Activated CD4-positive, alpha-beta memory T cell treated with anti-CD3 and anti-CD28 coated beads for 36 hours (primary cell): ENCODE data around the gene POU2AF3. TPM values are rescaled to one million over a fixed set of nuclear protein-coding genes. Genes with fewer than 3 reads are reported as not detected.

Experiments used
- CTCF ChIA-PET: fragments of 350-600 bp; sonication (Branson Sonifier 250); formaldehyde crosslinking; loops from one replicate; lab custom pipeline; 2021; ENCODE audit warnings: antibody characterized with exemption, inconsistent platforms; lab: Charles Lee
- POLR2A ChIA-PET: fragments of 350-600 bp; sonication (Branson Sonifier 250); formaldehyde crosslinking; loops from one replicate; lab custom pipeline; 2021; ENCODE audit warnings: antibody characterized with exemption; lab: Charles Lee
- DNase-seq: peaks from one replicate; pipeline ENCODE4 v3.0.0-alpha.2; 2020
- H3K27ac Mint-ChIP-seq: one replicate; pipeline ENCODE4 v1.8.0; 2021; ENCODE audit warnings: mixed read lengths
- H3K27me3 Mint-ChIP-seq: one replicate; pipeline ENCODE4 v1.8.0; 2021; ENCODE audit warnings: mixed read lengths
- H3K36me3 Mint-ChIP-seq: one replicate; pipeline ENCODE4 v1.8.0; 2021; ENCODE audit warnings: mixed read lengths
- H3K4me1 Mint-ChIP-seq: one replicate; pipeline ENCODE4 v1.8.0; 2021; ENCODE audit warnings: low read depth, mixed read lengths
- H3K4me3 Mint-ChIP-seq: one replicate; pipeline ENCODE4 v1.8.0; 2021; ENCODE audit warnings: mild to moderate bottlenecking, mixed read lengths
- H3K9me3 Mint-ChIP-seq: one replicate; pipeline ENCODE4 v1.8.0; 2021; ENCODE audit warnings: mixed read lengths
- intact Hi-C: fragments of 100-400 bp; cut with micrococcal nuclease; formaldehyde crosslinking; loops from one replicate; pipeline ENCODE4 v1.15.1; 2023
- total RNA-seq, 2 experiments: library from RNA; stranded (reverse); gene quantifications; one replicate each; pipeline ENCODE4 v1.2.3, GENCODE V29; 2021

Gene POU2AF3
- total RNA-seq, 2 experiments from 2014 or later: not detected

DNA sequence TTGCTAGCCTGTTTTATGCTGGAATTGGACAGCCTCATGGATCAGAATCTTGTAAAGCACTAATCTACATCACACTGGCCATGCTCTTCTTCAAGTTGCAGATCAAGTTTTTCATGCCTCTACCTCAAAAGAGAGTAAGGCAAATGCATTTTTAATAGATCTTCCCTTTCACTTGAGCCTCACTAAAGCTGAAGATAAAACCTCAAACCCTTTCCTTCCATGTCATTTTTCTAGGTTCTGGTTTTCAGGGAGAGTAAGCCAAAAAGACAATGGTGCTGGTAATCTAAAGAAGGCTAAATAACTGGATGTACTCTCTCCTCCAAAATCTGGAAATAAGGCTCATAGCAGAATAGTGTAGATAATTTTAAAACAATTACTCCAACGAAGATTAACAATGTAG is 52.5 kb downstream of the POU2AF3 start:
- Mint-ChIP-seq H3K4me1 (no peaks in the 10 kb centered on the region), H3K4me3 (no peak overlapping the region), H3K27ac (no peak overlapping the region), H3K9me3 (no peaks in the 10 kb centered on the region), H3K36me3 (no peaks in the 10 kb centered on the region), H3K27me3 (peaks cover 2% of the 10 kb centered on the region)
- no peak for DNase-seq
- CTCF ChIA-PET: interaction anchor here (1.2 kb wide), 1 partner anchor 78 kb away, joined by 5 read pairs; no protein-coding TSS in a partner anchor
- POLR2A ChIA-PET: no interaction called here
- intact Hi-C loops: loop anchor here (10.0 kb wide), 1 partner anchor 66 kb away; no protein-coding TSS in a partner anchor

DNA sequence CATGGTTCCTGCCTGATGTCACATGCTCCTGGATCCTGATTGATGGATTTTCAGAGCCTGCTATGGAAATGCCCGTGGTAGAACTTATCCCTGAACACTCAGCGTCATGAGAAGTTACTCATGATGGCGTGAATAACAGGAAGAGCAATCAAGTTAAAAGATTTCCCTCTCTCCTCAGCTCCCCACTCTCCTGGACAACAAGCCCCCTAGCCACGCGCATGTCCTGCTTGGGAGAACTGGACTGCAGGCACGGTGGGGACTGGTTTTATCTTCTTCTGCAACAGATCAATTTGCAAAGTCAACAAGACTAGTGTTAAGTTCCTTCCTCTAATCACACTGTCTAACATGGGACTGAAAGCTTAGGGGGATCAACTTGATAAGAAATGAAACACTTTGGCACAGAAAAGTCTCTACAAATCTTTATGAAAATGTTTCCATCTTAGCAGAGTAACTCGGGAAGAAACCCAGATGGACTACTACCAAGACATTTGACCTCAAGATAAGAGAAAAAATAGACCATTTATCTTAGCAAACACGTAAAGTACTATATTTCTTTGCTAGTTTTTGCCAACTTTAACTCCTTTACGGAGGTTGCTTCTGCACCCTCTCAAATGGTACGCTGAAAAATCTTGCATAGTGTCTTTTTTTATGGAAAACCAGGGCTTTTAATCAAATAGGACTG is 53.2 kb downstream of the POU2AF3 start:
- intact Hi-C loops: loop anchor here (10.0 kb wide), 1 partner anchor 67 kb away; no protein-coding TSS in a partner anchor
- POLR2A ChIA-PET: no interaction called here
- Mint-ChIP-seq H3K4me1 (no peaks in the 10 kb centered on the region), H3K4me3 (no peak overlapping the region), H3K27me3 (peaks cover 2% of the 10 kb centered on the region), H3K9me3 (no peaks in the 10 kb centered on the region), H3K27ac (no peak overlapping the region), H3K36me3 (no peaks in the 10 kb centered on the region)
- DNase-seq: no peak
- CTCF ChIA-PET: interaction anchor here (0.9 kb wide), 1 partner anchor 77 kb away, joined by 3 read pairs; no protein-coding TSS in a partner anchor

- ChIA-PET POLR2A (no interaction called here), CTCF (interaction anchor here (0.9 kb wide), 1 partner anchor 76 kb away, joined by 3 read pairs; no protein-coding TSS in a partner anchor)
- Mint-ChIP-seq H3K27ac (no peak overlapping the region), H3K9me3 (no peaks in the 10 kb centered on the region), H3K4me1 (no peaks in the 10 kb centered on the region), H3K4me3 (no peak overlapping the region), H3K36me3 (no peaks in the 10 kb centered on the region), H3K27me3 (peaks cover 2% of the 10 kb centered on the region)
- intact Hi-C loops: loop anchor here (10.0 kb wide), 1 partner anchor 67 kb away; no protein-coding TSS in a partner anchor
- DNase-seq: no peak
Measured at GRCh38 chr11:111352231-111352746, 53.9 kb downstream of the POU2AF3 start.

DNA sequence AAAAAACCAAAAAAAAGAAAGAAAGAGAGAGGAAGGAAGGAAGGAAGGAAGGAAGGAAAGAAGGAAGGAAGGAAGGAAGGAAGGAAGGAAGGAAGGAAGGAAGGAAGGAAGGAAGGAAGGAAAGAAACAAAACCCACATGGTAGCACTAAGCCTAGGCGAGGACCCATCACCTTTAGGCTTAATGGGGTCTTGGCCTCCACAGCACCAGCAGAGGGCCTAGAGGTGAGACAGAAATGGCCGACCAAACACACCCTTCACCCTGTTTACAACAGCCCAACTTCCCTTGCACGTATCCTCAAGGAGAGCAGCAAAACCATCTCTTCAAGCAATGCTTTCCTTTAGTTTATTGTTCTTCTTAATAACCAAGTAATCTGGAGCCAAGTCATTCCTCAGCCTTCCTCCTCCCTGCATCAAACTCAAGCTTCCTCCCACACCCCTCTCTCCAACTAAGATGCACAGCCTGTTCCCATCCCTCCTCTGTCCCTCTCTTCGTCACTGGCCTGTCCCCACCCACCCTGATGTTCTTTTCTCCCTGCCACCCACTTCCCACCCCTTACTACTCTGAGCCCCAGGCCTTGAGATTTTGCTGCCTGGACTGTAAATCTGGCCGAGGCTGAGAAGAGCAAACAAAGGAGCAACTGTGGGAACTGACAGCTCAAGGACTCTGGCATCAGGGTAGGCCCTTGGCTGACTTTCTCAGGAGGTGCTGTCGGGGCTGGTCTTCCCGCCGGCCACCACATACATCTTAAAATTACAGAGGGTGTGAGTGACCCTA is 54.8 kb downstream of the POU2AF3 start:
- intact Hi-C loops: loop anchor here (10.0 kb wide), 1 partner anchor 68 kb away; no protein-coding TSS in a partner anchor
- no peak overlapping the region for H3K4me3 Mint-ChIP-seq
- POLR2A ChIA-PET: no interaction called here
- H3K9me3 Mint-ChIP-seq: no peaks in the 10 kb centered on the region
- no peaks in the 10 kb centered on the region for H3K36me3 Mint-ChIP-seq
- H3K27me3 Mint-ChIP-seq: no peaks in the 10 kb centered on the region
- H3K27ac Mint-ChIP-seq: no peak overlapping the region
- DNase-seq: no peak
- CTCF ChIA-PET: no interaction called here
- no peaks in the 10 kb centered on the region for H3K4me1 Mint-ChIP-seq

DNA sequence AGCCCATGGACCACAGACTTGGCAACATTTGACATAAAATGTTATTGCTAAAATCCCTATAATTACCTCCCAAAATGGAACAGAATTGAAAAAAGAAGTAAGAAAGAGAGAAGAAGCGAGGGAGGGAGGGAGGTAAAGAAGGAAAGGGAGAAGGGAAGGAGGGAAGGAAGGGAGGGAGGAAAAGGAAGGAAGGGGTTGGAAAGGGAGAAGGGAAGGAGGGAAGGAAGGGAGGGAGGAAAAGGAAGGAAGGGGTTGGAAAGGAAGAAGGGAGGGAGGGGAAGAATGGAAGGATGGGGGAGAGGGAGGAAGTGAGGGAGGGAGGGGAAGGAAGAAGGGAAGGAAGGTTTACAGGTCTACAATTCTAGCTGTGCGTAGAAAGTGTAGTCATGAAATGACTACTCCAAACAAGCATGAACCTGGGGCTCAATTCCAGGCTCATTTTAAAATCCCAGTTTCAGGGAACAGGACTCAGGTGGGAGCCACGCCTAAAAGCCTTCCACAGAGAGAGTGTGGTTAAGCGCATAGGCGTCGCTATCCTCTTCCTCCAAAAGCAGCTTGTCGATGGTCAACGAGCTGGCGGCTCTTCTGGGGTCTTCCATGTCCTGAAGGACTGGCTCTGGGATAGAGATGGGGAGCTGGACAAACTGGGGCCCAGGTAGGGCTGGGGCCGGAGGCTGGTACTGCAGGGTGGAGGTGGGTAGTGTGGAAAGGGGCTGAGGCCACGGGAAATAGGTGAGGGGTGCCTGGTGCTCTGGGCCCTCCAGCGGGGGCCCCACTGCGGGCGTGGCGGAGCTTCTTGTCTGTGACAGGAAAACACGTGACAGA is 55.6 kb downstream of the POU2AF3 start:
- no peaks in the 10 kb centered on the region for H3K27me3 Mint-ChIP-seq
- ChIA-PET POLR2A (no interaction called here), CTCF (interaction anchor here (1.1 kb wide), 2 partner anchors 69 to 74 kb away, joined by 3 read pairs; no protein-coding TSS in a partner anchor)
- no peak overlapping the region for H3K27ac Mint-ChIP-seq
- H3K9me3 Mint-ChIP-seq: no peaks in the 10 kb centered on the region
- H3K36me3 Mint-ChIP-seq: no peaks in the 10 kb centered on the region
- no peak for DNase-seq
- H3K4me3 Mint-ChIP-seq: no peak overlapping the region
- no peaks in the 10 kb centered on the region for H3K4me1 Mint-ChIP-seq
- intact Hi-C loops: loop anchor here (10.0 kb wide), 1 partner anchor 69 kb away; no protein-coding TSS in a partner anchor

DNA sequence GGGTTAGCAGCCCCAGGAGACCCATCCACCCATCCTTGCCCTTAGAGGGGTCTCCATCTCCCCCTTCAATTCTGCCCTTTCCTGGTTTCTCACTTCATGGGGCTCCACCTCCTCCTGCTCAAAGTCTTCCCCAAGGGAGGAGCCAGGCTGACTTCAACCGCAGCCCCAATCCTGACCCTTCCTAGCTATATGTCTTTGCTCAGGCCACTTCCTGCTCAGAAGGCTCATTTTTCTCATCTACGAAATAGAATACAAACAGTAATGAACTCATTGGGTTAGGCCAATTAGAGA is 56.2 kb downstream of the POU2AF3 start:
- Mint-ChIP-seq H3K4me3 (no peak overlapping the region), H3K4me1 (no peaks in the 10 kb centered on the region), H3K27ac (no peak overlapping the region), H3K27me3 (no peaks in the 10 kb centered on the region), H3K36me3 (no peaks in the 10 kb centered on the region), H3K9me3 (no peaks in the 10 kb centered on the region)
- CTCF ChIA-PET: interaction anchor here (0.9 to 1.1 kb wide), 3 partner anchors 68 to 74 kb away, joined by 3 read pairs; no protein-coding TSS in a partner anchor
- no peak for DNase-seq
- POLR2A ChIA-PET: no interaction called here
- intact Hi-C loops: loop anchor here (10.0 kb wide), 1 partner anchor 70 kb away; no protein-coding TSS in a partner anchor

DNA sequence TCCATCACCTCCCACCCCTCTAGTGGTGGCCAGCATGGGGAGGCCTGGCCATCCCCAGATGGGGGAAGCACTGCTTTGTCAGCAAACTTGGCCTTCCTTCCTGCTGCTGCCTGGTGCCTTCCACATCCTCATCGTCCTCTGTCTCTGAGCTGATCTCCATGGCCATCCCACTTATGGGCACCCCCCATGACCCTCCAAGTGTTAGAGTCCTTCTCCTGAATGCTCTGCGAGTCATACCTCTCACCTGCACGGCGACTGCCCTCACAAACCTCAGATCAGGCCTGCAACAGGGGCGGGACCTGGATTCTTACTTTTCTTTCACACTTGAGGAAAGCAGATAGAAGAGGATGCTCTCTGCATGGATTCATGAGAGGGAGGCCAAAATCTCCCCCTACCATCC is 56.8 kb downstream of the POU2AF3 start:
- no peaks in the 10 kb centered on the region for H3K27me3 Mint-ChIP-seq
- no peaks in the 10 kb centered on the region for H3K9me3 Mint-ChIP-seq
- H3K4me1 Mint-ChIP-seq: peaks cover 1% of the 10 kb centered on the region
- POLR2A ChIA-PET: no interaction called here
- CTCF ChIA-PET: interaction anchor here (0.9 to 1.1 kb wide), 3 partner anchors 68 to 73 kb away, joined by 3 read pairs; no protein-coding TSS in a partner anchor
- no peaks in the 10 kb centered on the region for H3K36me3 Mint-ChIP-seq
- intact Hi-C loops: loop anchor here (10.0 kb wide), 1 partner anchor 70 kb away; no protein-coding TSS in a partner anchor
- H3K4me3 Mint-ChIP-seq: no peak overlapping the region
- H3K27ac Mint-ChIP-seq: no peak overlapping the region
- no peak for DNase-seq

- Mint-ChIP-seq H3K9me3 (no peaks in the 10 kb centered on the region), H3K27ac (no peak overlapping the region), H3K36me3 (no peaks in the 10 kb centered on the region), H3K4me1 (peaks cover 1% of the 10 kb centered on the region), H3K27me3 (no peaks in the 10 kb centered on the region), H3K4me3 (no peak overlapping the region)
- POLR2A ChIA-PET: no interaction called here
- CTCF ChIA-PET: interaction anchor here (5.6 kb wide), 1 partner anchor 73 kb away, joined by 38 read pairs; no protein-coding TSS in a partner anchor
- DNase-seq: no peak
- intact Hi-C loops: loop anchor here (10.0 kb wide), 1 partner anchor 71 kb away; no protein-coding TSS in a partner anchor
Measured at GRCh38 chr11:111355956-111356659, 57.8 kb downstream of the POU2AF3 start.

DNA sequence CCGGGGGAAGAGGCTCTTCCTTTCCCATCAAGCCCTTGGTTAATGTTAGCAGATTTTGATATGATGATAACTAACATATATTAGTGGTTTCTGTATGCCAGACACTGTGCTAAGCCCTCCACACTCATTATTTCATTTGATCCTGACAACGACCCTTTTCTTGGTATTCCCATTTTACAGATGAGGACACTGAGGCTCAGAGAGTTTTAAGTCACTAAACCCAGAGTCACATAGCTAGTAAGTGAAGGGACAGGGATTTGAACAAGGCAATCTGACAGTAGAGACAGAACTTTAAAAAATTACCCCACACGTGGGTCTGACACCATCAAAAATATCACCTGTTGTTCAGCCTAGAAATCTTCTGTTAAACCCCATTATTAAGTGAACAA is 58.3 kb downstream of the POU2AF3 start:
- Mint-ChIP-seq H3K4me1 (peaks cover 4% of the 10 kb centered on the region), H3K27ac (no peak overlapping the region), H3K27me3 (no peaks in the 10 kb centered on the region), H3K4me3 (no peak overlapping the region), H3K36me3 (no peaks in the 10 kb centered on the region), H3K9me3 (no peaks in the 10 kb centered on the region)
- ChIA-PET POLR2A (no interaction called here), CTCF (interaction anchor here (5.6 kb wide), 1 partner anchor 72 kb away, joined by 38 read pairs; no protein-coding TSS in a partner anchor)
- intact Hi-C loops: loop anchor here (10.0 kb wide), 1 partner anchor 72 kb away; no protein-coding TSS in a partner anchor
- DNase-seq: no peak

- DNase-seq: no peak
- Mint-ChIP-seq H3K36me3 (no peaks in the 10 kb centered on the region), H3K4me3 (no peak overlapping the region), H3K9me3 (no peaks in the 10 kb centered on the region), H3K27me3 (no peaks in the 10 kb centered on the region), H3K4me1 (peaks cover 4% of the 10 kb centered on the region), H3K27ac (no peak overlapping the region)
- ChIA-PET CTCF (interaction anchor here (0.9 to 5.6 kb wide), 2 partner anchors 66 to 71 kb away, joined by 3 to 38 read pairs; no protein-coding TSS in a partner anchor), POLR2A (no interaction called here)
- intact Hi-C loops: loop anchor here (10.0 kb wide), 1 partner anchor 73 kb away; no protein-coding TSS in a partner anchor
Measured at GRCh38 chr11:111357150-111358037, 59.0 kb downstream of the POU2AF3 start.
